DOHH2 (cell line): ENCODE measurements around the gene CALY.

ENCODE experiments used
- EZH2phosphoT487 ChIP-seq: fragments of 200-600 bp; sonication (generic); IDR thresholded peaks from 2 replicates; pipeline ENCODE4 v1.6.1; 2017; ENCODE audit warnings: borderline replicate concordance, mild to moderate bottlenecking, antibody characterized with exemption, low read length, moderate library complexity, mixed read lengths
- TF ChIP-seq, protein P1 (sequence below): fragments of 200-600 bp; sonication (generic); IDR thresholded peaks from one replicate; pipeline ENCODE4 v1.5.1; 2014; ENCODE audit warnings: antibody characterized with exemption, mild to moderate bottlenecking, low read depth, low read length; ENCODE audit not compliant: poor library complexity, severe bottlenecking

DNA sequence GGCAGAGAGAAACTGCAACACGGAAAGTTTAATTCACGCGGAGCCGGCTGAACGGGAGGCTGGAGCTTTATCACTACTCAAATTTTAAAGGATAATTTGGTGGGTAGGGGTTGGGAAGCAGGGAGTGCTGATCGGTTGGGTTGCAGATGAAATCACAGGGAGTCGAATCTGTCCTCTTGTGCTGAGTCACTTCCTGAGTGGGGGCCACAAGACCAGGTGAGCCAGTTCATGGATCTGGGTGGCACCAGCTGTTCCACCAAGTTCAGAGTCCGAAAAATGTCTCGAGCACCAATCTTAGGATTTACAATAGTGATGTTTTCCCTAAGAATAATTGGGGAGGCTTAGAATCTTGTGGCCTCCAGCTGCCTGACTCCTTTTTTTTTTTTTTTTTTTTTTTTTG lies 6.9 kb upstream of the CALY start:
- TF ChIP-seq, protein P1, sequence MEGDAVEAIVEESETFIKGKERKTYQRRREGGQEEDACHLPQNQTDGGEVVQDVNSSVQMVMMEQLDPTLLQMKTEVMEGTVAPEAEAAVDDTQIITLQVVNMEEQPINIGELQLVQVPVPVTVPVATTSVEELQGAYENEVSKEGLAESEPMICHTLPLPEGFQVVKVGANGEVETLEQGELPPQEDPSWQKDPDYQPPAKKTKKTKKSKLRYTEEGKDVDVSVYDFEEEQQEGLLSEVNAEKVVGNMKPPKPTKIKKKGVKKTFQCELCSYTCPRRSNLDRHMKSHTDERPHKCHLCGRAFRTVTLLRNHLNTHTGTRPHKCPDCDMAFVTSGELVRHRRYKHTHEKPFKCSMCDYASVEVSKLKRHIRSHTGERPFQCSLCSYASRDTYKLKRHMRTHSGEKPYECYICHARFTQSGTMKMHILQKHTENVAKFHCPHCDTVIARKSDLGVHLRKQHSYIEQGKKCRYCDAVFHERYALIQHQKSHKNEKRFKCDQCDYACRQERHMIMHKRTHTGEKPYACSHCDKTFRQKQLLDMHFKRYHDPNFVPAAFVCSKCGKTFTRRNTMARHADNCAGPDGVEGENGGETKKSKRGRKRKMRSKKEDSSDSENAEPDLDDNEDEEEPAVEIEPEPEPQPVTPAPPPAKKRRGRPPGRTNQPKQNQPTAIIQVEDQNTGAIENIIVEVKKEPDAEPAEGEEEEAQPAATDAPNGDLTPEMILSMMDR = no peak
- TF ChIP-seq EZH2phosphoT487 = no peak
